Heart left ventricle (tissue), 13 donors: ENCODE results near the gene VILL.

Experiments
- POLR2A ChIP-seq, 2 donors: fragments of 450-650 bp; IDR thresholded peaks; one replicate each; pipeline ENCODE4 v1.6.1; 2017; ENCODE audit warnings: antibody characterized with exemption in 2 of 2, mild to moderate bottlenecking in 2 of 2, moderate library complexity in 2 of 2
- TF ChIP-seq, protein P1 (sequence below), 12 donors: fragments of 200-600 bp; sonication (generic) in 4 of 12; IDR thresholded peaks; one replicate each; pipeline versions ENCODE4 v1.5.0 to v1.8.0; 2018 to 2022; ENCODE audit warnings: antibody characterized with exemption in 12 of 12, mild to moderate bottlenecking in 5 of 12
- donor health status: ischemic (EF 13 %, LVEDD 7.1; RV severe dilation, severe dysfunction).
- donor health status: DM: no; HTN: yes; CAD: no.
- donor health status: DM: no; HTN: no; CAD: no.
- donor health status: ischemic (EF 25% LVEDD 6.9; RV normal size, moderate dysfunction).
- donor health status: ischemic (EF 25% LVEDD 5.7; RV mildly dilated, moderate dysfunction).
- donor health status: ischemic (EF 35%, LVEDD 5.7; RV mildly dilated, moderate dysfunction).
- donor health status: nonischemic (EF 11% LVEDD 7.7; RV severe dilation, severe dysfunction).
- donor health status: DM: yes; HTN: yes; CAD: no.
- donor health status: PGD.
- donor health status: ischemic (EF 29% LVEDD 5.4; RV normal size, mild dysfunction).
- donor health status: nonischemic (EF 23%, LVEDD 6.1; RV moderate dilation, normal function).

- TF ChIP-seq POLR2A (IDR thresholded peaks at IDR 0.05): no peak
- TF ChIP-seq, protein P1, sequence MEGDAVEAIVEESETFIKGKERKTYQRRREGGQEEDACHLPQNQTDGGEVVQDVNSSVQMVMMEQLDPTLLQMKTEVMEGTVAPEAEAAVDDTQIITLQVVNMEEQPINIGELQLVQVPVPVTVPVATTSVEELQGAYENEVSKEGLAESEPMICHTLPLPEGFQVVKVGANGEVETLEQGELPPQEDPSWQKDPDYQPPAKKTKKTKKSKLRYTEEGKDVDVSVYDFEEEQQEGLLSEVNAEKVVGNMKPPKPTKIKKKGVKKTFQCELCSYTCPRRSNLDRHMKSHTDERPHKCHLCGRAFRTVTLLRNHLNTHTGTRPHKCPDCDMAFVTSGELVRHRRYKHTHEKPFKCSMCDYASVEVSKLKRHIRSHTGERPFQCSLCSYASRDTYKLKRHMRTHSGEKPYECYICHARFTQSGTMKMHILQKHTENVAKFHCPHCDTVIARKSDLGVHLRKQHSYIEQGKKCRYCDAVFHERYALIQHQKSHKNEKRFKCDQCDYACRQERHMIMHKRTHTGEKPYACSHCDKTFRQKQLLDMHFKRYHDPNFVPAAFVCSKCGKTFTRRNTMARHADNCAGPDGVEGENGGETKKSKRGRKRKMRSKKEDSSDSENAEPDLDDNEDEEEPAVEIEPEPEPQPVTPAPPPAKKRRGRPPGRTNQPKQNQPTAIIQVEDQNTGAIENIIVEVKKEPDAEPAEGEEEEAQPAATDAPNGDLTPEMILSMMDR (IDR thresholded peaks at IDR 0.05): no peak
These were observed 2.5 kb downstream of the VILL start for GRCh38 chr3:37993067-37993455.
